ENCODE data around the gene FGFR2.
"Not testable (repeated sequence)": the region's sequence is repeated elsewhere in the genome, so short reads cannot be mapped to it uniquely, and the experiment has no call there.

Gene FGFR2

DNA sequence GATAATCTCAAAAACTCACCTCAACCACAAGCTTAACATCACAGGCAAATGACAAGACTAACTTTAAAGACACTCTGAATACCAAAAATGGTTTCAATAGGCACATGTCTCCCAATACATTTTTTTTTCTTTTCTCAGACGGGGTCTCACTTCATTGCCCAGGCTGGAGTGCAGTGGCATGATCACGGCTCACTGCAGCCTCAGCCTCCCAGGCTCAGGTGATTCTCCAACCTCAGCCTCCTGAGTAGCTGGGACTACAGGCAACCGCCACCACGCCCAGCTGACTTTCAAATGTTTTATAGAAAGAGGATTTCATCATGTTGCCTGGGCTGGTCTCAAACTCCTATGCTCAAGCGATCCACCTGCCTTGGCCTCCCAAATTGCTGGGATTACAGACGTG, 77.7 kb downstream of the FGFR2 start:
- FAIRE-seq = not testable (repeated sequence)

DNA sequence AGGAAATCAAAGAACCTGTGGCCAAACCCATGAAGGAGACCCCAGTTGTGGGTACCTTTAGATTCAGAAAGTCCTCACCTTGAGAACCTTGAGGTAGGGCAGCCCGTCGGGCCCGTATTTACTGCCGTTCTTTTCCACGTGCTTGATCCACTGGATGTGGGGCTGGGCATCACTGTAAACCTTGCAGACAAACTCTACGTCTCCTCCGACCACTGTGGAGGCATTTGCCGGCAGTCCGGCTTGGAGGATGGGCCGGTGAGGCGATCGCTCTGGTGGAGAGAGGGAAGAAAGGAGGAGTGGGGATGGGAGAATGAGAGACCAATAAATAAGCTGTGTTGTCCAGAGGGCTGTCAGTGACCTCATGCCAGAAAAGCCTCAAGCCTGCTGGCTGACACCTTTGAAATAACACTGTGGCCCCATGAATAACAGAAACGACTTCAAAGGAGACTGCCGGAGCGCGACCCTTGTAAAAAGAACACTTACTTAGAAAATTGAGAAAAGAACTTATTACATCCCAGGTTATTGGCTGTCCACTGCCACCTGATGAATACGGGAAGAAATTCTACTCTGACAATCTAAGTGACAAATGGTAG, 78.2 kb downstream of the FGFR2 start:
- no peak for FAIRE-seq

GRCh38 chr10:121519411-121519810, 78.8 kb downstream of the FGFR2 start:
- no peak for FAIRE-seq

DNA sequence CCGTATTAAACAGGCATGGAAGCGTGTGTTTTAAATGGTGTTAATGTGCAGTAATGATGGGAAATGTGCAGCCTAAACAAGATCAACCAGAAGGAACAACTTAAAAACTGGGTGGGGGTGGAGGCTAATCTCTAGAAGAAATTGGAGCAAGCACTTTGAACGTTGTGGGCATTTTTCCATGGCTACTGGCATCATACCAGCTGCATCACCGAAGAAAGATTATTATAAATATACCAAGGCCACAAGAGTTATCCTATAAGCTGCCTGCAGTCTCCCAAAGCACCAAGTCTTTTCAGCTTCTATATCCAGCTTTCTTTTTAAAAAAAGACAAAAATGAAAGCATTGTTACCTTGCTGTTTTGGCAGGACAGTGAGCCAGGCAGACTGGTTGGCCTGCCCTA, 79.9 kb downstream of the FGFR2 start:
- FAIRE-seq = no peak

- no peak for FAIRE-seq
Observed at GRCh38 chr10:121516093-121516865, 82.0 kb downstream of the FGFR2 start.

- FAIRE-seq = no peak
Observed at GRCh38 chr10:121514141-121514865, 83.9 kb downstream of the FGFR2 start.

DNA sequence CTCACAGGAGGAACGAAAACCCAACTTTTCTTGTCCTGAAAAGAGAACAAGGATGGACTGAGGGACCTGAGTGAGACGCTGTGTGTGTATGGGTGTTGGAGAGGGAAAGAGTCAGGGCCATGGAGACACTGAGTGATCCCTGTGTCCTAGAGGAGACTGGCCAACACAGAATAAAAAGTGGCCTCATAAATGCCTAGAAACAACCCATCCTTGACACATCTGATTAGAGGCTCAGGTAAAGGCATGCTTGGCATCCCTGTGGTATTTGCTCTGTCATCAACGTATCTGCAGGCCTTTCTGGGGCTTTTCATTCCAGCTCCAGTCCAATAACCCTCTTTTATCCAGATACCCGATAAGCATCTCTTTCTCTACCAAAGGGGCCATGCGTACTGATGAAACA, 86.3 kb downstream of the FGFR2 start:
- FAIRE-seq = no peak

GRCh38 chr10:121511460-121511859, 86.8 kb downstream of the FGFR2 start:
- no peak for FAIRE-seq

DNA sequence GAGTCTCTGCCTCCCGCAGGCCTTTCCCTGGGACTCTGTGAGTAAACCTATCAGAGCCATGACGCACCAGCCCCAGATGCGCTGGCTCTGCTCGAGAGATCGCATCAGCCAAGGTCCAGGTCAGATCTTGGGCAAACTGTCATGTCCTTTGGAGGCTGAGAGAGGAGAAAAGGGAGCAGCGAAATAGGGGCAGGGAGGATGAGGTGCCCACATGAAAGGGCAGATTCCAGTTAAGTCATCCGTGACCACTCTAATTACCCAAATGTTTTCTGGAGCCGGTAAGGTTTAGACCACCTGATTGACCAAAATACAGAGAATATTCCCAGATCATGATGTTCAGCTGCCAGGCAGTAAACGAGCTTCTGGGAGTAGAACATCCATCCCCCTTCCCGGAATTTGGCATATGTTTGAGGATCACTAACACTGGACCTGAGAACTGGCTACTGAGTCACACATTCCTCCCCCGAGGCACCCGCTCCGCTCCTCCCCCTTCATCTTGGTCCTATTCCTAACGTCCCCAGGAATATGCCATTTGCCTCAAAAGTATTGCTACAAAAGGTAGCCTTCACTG, 88.0 kb downstream of the FGFR2 start:
- no peak for FAIRE-seq

DNA sequence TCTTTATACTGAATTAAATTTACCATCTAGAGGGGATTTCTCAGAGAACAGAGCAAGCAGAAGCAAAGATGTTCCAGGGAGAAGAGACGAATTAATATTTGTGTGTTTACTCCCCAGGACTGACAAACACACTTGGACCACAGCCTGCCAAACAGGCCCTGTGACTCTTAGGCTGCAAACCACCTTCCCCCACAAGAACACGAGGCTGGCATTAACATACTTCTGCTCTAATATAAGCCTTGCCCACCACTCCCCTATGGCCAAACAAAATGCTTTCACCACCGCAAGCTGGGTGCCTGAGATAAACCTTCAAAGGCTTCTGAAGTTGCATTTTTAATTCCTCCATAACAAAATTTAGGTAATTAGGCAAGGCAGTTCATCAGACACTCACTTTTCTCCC, 88.4 kb downstream of the FGFR2 start:
- no peak for FAIRE-seq

- no peak for FAIRE-seq
Observed at GRCh38 chr10:121509112-121509511, 89.1 kb downstream of the FGFR2 start.

DNA sequence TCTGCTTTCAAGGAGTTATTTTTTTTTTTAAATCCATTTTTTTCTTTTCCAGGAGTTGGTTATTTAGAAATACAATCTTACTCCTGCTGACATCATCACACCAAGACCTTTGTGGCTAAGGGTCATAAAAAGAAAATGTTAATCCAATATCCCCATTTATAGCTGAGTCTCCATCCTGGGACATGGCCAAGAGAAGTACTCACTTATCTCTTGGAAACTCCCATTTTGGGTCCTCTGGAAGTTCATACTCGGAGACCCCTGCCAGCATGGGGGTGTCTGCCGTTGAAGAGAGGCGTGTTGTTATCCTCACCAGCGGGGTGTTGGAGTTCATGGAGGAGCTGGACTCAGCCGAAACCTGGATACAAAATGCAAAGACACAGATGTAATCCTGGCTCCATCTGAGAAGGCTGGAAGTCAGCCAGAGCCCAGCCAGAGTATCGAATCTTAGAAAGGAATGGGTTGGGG, 94.6 kb downstream of the FGFR2 start:
- FAIRE-seq = no peak

GRCh38 chr10:121501796-121502195, 96.4 kb downstream of the FGFR2 start:
- no peak for FAIRE-seq

DNA sequence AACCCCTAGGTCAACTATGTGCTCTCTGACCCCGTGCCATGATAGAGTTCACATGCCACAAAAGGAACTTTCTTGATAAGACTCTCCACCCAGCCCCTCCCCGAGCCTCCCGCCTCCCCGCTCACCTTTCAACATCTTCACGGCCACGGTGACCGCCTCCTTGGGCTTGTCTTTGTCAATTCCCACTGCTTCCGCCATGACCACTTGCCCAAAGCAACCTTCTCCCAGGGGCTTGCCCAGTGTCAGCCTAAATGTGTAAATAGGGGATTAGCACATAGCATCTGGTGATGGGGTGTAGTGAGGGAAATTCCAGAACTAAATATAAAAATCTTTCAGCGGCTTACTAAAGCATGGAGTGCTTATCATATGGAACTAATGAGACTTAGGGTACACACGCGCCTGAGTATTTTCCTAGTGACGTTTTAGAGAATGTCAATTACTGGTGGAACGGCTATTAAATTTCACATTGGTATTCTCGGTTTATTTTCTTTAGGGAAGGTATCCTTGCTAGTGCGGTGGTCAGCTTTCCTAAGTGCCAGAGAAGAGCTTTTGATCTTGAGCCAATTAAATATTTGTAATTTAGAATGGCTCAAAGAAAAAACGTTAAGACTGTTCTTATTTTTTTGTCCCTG, 97.4 kb downstream of the FGFR2 start:
- FAIRE-seq = no peak

DNA sequence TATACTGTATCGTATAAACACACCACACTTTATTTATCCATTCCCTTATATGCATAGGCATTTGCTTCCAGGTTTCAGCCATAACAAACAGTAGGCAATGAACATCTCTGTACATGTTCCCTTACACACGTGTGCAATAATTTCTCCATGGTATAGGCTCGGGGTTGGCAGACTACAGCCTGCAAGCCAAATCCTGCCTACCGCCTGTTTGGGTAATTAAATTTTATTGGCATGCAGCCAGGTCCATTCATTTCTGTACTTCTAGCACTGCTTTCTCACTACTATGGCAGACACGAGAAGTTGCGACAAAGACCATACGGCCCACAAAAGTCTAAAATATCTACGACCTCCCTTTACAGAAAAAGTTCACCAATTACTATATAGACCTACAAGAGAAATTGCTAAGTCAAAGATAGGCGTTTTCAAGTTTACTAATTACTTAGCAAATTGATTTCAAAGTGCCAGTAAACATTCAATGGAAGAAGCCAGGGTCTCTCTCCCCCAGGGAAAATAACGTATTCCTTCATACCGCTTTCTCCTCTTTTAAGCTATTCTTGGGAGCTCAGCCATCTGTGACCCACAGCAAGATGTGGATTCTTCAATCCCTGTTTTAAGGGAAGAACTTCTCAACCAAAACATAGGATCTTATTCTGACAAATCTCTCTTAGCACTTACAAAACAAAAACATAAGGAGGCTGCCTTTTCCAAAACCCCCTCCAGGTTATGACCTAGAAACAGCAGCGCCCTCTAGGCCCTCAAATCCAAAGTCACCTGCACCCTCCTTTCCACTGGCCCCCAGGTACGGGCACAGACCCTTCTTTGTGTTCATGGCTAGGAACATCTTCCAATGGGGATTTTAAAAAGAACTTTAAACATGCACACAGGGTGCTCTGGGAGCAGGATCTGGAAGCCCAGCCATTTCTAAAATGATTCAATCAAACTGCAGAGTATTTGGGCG, 100.5 kb downstream of the FGFR2 start:
- FAIRE-seq = no peak

- FAIRE-seq = no peak
Observed at GRCh38 chr10:121495719-121496118, 102.5 kb downstream of the FGFR2 start.

- FAIRE-seq = no peak
Observed at GRCh38 chr10:121494296-121494695, 103.9 kb downstream of the FGFR2 start.

GRCh38 chr10:121493521-121493920, 104.7 kb downstream of the FGFR2 start:
- no peak for FAIRE-seq

DNA sequence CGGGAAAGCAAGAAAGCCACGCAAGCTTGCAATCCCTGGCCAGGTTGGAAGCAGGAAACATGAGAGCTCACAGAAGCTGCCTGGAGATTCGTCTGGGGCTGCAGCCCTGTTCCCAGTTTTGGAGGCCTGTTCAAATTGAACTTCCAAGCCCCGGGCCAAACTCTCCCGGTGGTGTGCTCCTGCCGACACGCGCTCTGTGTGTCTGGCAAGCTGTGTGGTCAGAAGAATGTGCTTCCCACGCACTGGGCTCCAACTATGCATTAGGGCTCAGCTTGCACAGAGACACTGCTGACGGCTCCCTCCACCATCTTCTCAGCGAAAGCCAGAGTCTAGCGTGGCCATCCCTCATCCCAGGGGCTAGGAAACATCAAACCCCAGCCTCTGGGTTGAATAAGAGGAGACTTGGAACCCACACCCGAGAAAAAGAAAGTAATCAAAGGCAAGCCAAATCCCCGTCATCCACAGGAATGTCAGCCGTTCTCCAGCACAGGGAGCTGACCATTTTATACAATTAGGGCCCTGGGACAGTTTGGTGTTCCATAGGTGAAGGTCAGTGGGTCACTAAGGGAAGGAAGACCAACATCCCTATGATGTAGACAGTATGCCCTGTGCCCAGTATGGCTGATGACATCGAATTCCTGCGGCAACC, 107.2 kb downstream of the FGFR2 start:
- FAIRE-seq = no peak

DNA sequence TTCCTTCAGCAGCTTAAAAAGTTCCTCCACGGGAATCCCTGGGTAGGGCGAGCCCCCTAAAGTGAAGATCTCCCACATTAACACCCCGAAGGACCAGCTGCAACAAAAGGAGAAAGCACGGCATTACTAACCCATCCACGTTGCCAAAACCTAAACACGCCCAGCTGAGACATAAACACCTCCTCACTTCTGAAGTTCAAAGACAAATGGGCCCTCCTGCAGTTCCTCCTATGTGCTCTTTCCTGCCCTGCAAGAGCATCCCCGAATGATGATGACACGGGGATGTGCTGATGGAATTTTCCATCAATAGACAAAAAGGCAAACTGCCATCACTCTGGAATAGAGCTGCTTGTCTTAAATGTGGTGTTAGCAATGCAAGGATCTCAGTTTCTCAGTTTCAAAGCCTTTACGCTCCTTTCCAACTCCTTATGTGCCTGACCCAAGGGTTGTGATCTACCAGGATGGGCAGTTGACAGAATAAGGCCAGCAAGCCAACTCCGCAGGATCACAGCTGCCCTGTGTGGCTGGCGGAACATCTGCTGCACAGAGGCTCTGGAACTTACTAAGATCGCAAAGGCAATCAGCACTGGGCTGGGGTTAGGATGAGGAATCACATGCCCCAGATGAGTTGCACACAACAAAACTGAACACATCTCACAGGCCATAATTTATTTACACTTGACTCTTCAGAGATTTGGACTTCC, 112.7 kb downstream of the FGFR2 start:
- no peak for FAIRE-seq

DNA sequence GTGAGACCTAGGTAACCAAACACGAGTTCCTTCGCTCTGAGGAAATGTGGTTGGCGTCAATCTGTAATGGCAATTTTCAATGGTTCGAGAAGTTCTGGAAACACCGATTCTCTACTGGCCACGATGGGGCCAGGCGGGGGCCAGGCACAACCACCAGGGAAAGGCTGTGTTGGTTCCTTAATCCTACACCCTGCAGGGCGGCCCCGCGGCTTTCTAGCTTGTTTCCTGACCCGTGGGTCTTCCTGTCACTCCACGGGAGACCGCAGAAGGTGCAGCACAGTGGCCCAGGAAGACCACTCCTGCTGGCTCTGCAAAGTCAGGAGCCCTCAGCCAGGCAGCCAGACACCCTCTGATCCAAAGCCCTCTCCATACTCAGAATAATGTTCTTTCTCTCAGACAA, 113.4 kb downstream of the FGFR2 start:
- no peak for FAIRE-seq
